Parathyroid adenoma (tissue), 2 donors: ENCODE measurements around the gene HRK.

Experiments used
- H2AFZ ChIP-seq: fragments of 300-600 bp; sonication (generic); one replicate; pipeline ENCODE4 v1.7.0; 2017; ENCODE audit warnings: antibody characterized with exemption, mild to moderate bottlenecking
- H3K27ac ChIP-seq: fragments of 300-600 bp; sonication (generic); one replicate; pipeline ENCODE4 v1.7.0; 2017
- H3K27me3 ChIP-seq: fragments of 300-600 bp; sonication (generic); one replicate; pipeline ENCODE4 v1.7.0; 2017; ENCODE audit warnings: low read length; ENCODE audit not compliant: control insufficient read depth, insufficient read depth
- H3K36me3 ChIP-seq: fragments of 300-600 bp; sonication (generic); one replicate; pipeline ENCODE4 v1.7.0; 2017; ENCODE audit warnings: low read length; ENCODE audit not compliant: control insufficient read depth, insufficient read depth
- H3K4me1 ChIP-seq: fragments of 300-600 bp; sonication (generic); one replicate; pipeline ENCODE4 v1.7.0; 2017; ENCODE audit warnings: control low read depth
- H3K4me2 ChIP-seq: fragments of 300-600 bp; sonication (generic); one replicate; pipeline ENCODE4 v1.7.0; 2017; ENCODE audit warnings: low read length
- H3K4me3 ChIP-seq: fragments of 300-600 bp; sonication (generic); one replicate; pipeline ENCODE4 v1.7.0; 2017; ENCODE audit warnings: low read depth, low read length
- H3K79me2 ChIP-seq: fragments of 300-600 bp; sonication (generic); one replicate; pipeline ENCODE4 v1.7.0; 2017; ENCODE audit warnings: control low read depth
- H3K9ac ChIP-seq: fragments of 300-600 bp; sonication (generic); one replicate; pipeline ENCODE4 v1.7.0; 2017; ENCODE audit warnings: mild to moderate bottlenecking
- H3K9me3 ChIP-seq: fragments of 300-600 bp; sonication (generic); one replicate; pipeline ENCODE4 v1.7.0; 2017; ENCODE audit warnings: low read length; ENCODE audit not compliant: control insufficient read depth
- TF ChIP-seq, protein P1 (sequence below): fragments of 300-600 bp; sonication (generic); IDR thresholded peaks from one replicate; pipeline ENCODE4 v1.7.0; 2017; ENCODE audit warnings: antibody characterized with exemption, mild to moderate bottlenecking
- donor health status: primary hyperparathyroidism.

The HRK gene

DNA sequence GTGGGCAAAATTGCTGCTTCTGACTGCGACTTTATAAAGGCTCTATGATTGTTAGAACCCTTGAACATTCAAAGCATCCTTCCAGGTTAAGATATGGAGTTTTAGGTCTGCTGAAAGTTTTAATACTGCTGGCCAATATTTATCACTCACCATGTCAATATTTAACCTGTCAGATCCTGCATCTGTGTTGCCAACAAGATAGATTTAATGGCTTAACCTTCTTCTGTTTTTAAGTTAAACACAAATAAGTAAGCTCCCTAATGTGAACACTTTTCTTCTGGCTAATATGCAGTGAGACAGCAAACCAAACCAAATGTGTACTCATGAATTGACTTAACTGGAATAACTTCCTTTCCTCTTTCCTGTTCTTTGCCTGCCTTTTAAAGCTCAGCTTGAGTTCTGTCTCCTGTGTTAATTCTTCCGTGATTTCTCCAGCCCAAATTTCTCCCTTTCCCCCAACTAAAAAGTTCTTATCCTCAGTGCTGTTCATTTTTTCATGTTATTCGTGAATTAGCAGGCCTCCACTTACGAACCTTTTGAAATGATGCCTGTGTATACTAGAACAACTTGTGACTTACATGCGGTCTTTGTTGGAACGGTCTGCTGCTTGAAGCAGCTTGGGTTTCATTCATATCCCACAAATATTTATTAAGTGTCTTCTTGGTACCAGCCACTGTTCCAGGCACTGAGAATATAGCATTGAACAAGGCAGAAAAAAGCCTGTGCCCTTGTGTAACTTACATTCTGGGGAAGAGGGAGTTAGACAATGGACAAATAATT, 38.7 kb upstream of the HRK start:
- TF ChIP-seq, protein P1, sequence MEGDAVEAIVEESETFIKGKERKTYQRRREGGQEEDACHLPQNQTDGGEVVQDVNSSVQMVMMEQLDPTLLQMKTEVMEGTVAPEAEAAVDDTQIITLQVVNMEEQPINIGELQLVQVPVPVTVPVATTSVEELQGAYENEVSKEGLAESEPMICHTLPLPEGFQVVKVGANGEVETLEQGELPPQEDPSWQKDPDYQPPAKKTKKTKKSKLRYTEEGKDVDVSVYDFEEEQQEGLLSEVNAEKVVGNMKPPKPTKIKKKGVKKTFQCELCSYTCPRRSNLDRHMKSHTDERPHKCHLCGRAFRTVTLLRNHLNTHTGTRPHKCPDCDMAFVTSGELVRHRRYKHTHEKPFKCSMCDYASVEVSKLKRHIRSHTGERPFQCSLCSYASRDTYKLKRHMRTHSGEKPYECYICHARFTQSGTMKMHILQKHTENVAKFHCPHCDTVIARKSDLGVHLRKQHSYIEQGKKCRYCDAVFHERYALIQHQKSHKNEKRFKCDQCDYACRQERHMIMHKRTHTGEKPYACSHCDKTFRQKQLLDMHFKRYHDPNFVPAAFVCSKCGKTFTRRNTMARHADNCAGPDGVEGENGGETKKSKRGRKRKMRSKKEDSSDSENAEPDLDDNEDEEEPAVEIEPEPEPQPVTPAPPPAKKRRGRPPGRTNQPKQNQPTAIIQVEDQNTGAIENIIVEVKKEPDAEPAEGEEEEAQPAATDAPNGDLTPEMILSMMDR: no peak
- Histone ChIP-seq H3K4me3 (no peak overlapping the region), H3K4me2 (no peak overlapping the region), H2AFZ (no peak overlapping the region), H3K27ac (no peak overlapping the region), H3K27me3 (no peaks in the 10 kb centered on the region), H3K36me3 (no peaks in the 10 kb centered on the region), H3K9ac (no peak overlapping the region), H3K79me2 (peaks cover 11% of the 10 kb centered on the region), H3K9me3 (no peaks in the 10 kb centered on the region), H3K4me1 (no peaks in the 10 kb centered on the region)

DNA sequence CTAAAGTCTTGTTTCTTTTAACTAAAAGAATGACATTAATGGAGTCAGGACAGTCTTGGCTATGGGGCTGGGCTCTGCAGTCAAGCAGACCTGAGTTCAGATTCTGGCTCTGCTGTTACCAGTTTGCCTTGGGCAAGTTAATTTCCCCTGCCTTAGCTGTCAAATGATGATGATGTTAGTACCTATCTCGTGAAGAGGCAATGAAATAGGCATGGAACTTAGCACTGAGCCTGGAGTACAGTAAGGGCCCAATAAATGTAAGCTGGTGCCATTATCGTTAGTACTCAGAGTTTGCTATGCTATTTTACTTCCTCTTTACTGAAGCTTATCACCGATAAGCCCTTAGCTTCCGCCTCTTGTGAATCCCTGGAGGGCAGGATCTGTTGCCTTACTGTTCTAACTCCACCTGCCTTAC, 38.0 kb upstream of the HRK start:
- H2AFZ ChIP-seq: no peak overlapping the region
- H3K4me1 ChIP-seq: no peaks in the 10 kb centered on the region
- no peak overlapping the region for H3K27ac ChIP-seq
- no peaks in the 10 kb centered on the region for H3K27me3 ChIP-seq
- H3K79me2 ChIP-seq: peaks cover 11% of the 10 kb centered on the region
- no peaks in the 10 kb centered on the region for H3K36me3 ChIP-seq
- no peaks in the 10 kb centered on the region for H3K9me3 ChIP-seq
- H3K4me2 ChIP-seq: no peak overlapping the region
- H3K9ac ChIP-seq: no peak overlapping the region
- no peak overlapping the region for H3K4me3 ChIP-seq
- TF ChIP-seq, protein P1: no peak

DNA sequence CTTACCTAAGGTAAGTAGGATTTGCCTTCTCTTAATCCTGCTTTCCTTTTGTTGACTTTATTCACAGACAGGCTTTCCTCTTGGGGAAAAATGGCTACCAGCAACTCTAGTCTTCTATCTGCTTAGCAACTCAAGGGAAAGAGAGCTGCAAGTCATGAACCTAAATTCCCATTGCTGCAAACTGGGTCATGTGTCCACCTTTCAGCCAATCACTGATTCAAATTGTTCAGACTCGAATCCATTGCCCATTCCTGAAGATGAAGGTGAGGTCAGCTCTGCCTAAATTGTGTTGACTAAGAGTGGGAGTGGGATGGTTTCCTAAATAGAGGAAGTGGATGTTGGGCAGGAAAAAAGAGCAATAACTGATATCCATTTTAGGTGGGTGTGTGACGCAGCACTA, 37.2 kb upstream of the HRK start:
- TF ChIP-seq, protein P1: no peak
- no peaks in the 10 kb centered on the region for H3K36me3 ChIP-seq
- H3K79me2 ChIP-seq: peaks cover 9% of the 10 kb centered on the region
- no peaks in the 10 kb centered on the region for H3K9me3 ChIP-seq
- no peak overlapping the region for H3K4me3 ChIP-seq
- no peak overlapping the region for H3K9ac ChIP-seq
- H2AFZ ChIP-seq: no peak overlapping the region
- H3K27me3 ChIP-seq: no peaks in the 10 kb centered on the region
- H3K4me1 ChIP-seq: no peaks in the 10 kb centered on the region
- H3K27ac ChIP-seq: no peak overlapping the region
- H3K4me2 ChIP-seq: no peak overlapping the region

DNA sequence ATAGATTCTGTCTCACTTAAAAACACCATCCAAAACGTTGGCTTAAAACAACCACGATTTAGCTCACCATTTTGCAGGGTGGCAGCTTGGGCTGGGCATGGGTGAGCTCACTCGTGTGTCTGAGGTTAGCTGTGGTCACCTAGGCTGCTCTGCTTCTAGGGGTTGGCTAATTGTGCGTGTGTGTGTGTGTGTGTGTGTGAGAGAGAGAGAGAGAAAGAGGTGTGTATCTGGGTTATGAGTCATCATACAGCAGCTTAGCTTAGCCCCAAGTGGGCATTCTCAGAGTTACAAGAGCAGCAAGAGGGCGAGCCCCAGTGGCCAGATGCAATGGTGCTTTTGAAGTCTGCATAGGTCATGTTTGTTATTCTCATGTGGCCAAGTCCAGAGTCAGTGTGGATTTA, 35.5 kb upstream of the HRK start:
- TF ChIP-seq, protein P1: no peak
- Histone ChIP-seq H3K79me2 (peaks cover 4% of the 10 kb centered on the region), H3K36me3 (no peaks in the 10 kb centered on the region), H3K27ac (no peak overlapping the region), H2AFZ (no peak overlapping the region), H3K27me3 (no peaks in the 10 kb centered on the region), H3K9me3 (no peaks in the 10 kb centered on the region), H3K4me3 (no peak overlapping the region), H3K4me2 (no peak overlapping the region), H3K9ac (no peak overlapping the region), H3K4me1 (no peaks in the 10 kb centered on the region)

DNA sequence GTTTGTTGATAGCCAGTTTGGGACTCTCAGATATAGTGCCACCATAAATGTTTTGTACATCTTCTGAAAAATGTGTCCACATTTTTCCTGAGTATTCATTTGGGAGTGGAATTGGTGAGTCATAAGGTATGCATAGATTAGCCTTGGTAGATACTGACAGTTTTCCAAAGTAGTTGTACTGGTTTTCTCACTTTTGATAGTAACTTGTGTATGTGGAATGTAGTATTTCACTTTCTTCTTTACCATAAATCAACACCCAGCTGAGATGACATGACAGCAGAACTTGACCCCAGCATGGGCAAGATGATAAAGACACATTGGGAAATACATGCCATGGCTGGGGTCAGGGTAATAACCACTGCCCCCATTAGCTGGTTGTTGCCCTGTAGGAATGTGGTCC, 34.9 kb upstream of the HRK start:
- H3K9ac ChIP-seq: no peak overlapping the region
- H2AFZ ChIP-seq: no peak overlapping the region
- H3K79me2 ChIP-seq: peaks cover 4% of the 10 kb centered on the region
- no peaks in the 10 kb centered on the region for H3K4me1 ChIP-seq
- TF ChIP-seq, protein P1: no peak
- no peak overlapping the region for H3K27ac ChIP-seq
- no peak overlapping the region for H3K4me2 ChIP-seq
- H3K4me3 ChIP-seq: no peak overlapping the region
- H3K36me3 ChIP-seq: no peaks in the 10 kb centered on the region
- H3K9me3 ChIP-seq: no peaks in the 10 kb centered on the region
- no peaks in the 10 kb centered on the region for H3K27me3 ChIP-seq
